ENCODE measurements around the gene MIPEP.

The MIPEP gene

GRCh38 chr13:23684647-23685046 lies 204.6 kb downstream of the MIPEP start:
- DNase-seq (ENCODE audit: low read depth, low spot score), result no peak

GRCh38 chr13:23683084-23683483 lies 206.1 kb downstream of the MIPEP start:
- DNase-seq (ENCODE audit: low read depth, low spot score), result no peak

- DNase-seq (ENCODE audit: low read depth, low spot score), result no peak
Observed at GRCh38 chr13:23680845-23681669, 208.1 kb downstream of the MIPEP start.
